ENCODE results near the gene NIPA2. TPM values are rescaled to one million over a fixed set of nuclear protein-coding genes. Genes with fewer than 3 reads are reported as not detected.

Gene NIPA2
- total and polyA plus RNA-seq, 4 donors: 11.7 to 31.6 (median 20.9) TPM

GRCh38 chr15:22887157-22887951, 48.9 kb downstream of the NIPA2 start:
- H3K9me3 ChIP-seq (ENCODE audit: control insufficient read depth in 4 of 4, low read length in 3 of 4): no peaks in the 10 kb centered on the region
- TF ChIP-seq NR2F2 (IDR thresholded peaks at IDR 0.05) (no peak), GABPA (IDR thresholded peaks at IDR 0.05 in 1 of 2, conservative IDR thresholded peaks at IDR 0.05 in 1 of 2) (no peak), EGR1 (IDR thresholded peaks at IDR 0.05; ENCODE audit: low read depth in 2 of 2) (no peak), FOXA1 (IDR thresholded peaks at IDR 0.05) (no peak), ZBTB33 (IDR thresholded peaks at IDR 0.05) (no peak), SP1 (IDR thresholded peaks at IDR 0.05) (no peak), ATF3 (IDR thresholded peaks at IDR 0.05) (no peak)
- no peak for DNase-seq (ENCODE audit: low spot score)
- H3K4me1 ChIP-seq (ENCODE audit: control insufficient read depth in 4 of 4, insufficient read depth in 4 of 4, low read length in 3 of 4): no peaks in the 10 kb centered on the region
- no peak overlapping the region for H3K27ac ChIP-seq (ENCODE audit: low read depth in 1 of 2, low read length in 2 of 2)
- no peak overlapping the region for H3K9ac ChIP-seq (ENCODE audit: low read depth in 1 of 2, low read length in 2 of 2)
- H3K4me3 ChIP-seq (ENCODE audit: low read depth in 1 of 3, low read length in 3 of 3): no peak overlapping the region
- H3K27me3 ChIP-seq (ENCODE audit: control insufficient read depth in 4 of 4, insufficient read depth in 4 of 4, low read length in 3 of 4): no peaks in the 10 kb centered on the region
- 93% methylated on average over 14 of the region's 14 CpGs for WGBS
- peaks cover 9 to 32% (median 18%) of the 10 kb centered on the region in 4 donors for H3K36me3 ChIP-seq (ENCODE audit: control insufficient read depth in 4 of 4, insufficient read depth in 3 of 4, low read depth in 1 of 4, low read length in 3 of 4)

GRCh38 chr15:22888120-22888859, 49.8 kb downstream of the NIPA2 start:
- TF ChIP-seq GABPA (IDR thresholded peaks at IDR 0.05 in 1 of 2, conservative IDR thresholded peaks at IDR 0.05 in 1 of 2) (no peak), ATF3 (IDR thresholded peaks at IDR 0.05) (no peak), HNF4A (conservative IDR thresholded peaks at IDR 0.05) (no peak), RXRA (IDR thresholded peaks at IDR 0.05) (no peak), SP1 (IDR thresholded peaks at IDR 0.05) (no peak), EGR1 (IDR thresholded peaks at IDR 0.05; ENCODE audit: low read depth in 2 of 2) (no peak), CTCF (IDR thresholded peaks at IDR 0.05; ENCODE audit: low read depth, low read length, missing input control) (no peak), YY1 (IDR thresholded peaks at IDR 0.05) (no peak), REST (IDR thresholded peaks at IDR 0.05) (no peak), JUND (IDR thresholded peaks at IDR 0.05) (no peak), HNF4G (IDR thresholded peaks at IDR 0.05) (no peak)
- WGBS: 94% methylated on average over 9 of the region's 9 CpGs
- H3K27ac ChIP-seq (ENCODE audit: low read depth in 1 of 2, low read length in 2 of 2): no peak overlapping the region
- H3K4me1 ChIP-seq (ENCODE audit: control insufficient read depth in 4 of 4, insufficient read depth in 4 of 4, low read length in 3 of 4): no peaks in the 10 kb centered on the region
- no peak overlapping the region for H3K9ac ChIP-seq (ENCODE audit: low read depth in 1 of 2, low read length in 2 of 2)
- no peaks in the 10 kb centered on the region for H3K27me3 ChIP-seq (ENCODE audit: control insufficient read depth in 4 of 4, insufficient read depth in 4 of 4, low read length in 3 of 4)
- no peak for DNase-seq (ENCODE audit: low spot score)
- no peak overlapping the region for H3K4me3 ChIP-seq (ENCODE audit: low read depth in 1 of 3, low read length in 3 of 3)
- peaks cover 5 to 33% (median 17%) of the 10 kb centered on the region in 4 donors for H3K36me3 ChIP-seq (ENCODE audit: control insufficient read depth in 4 of 4, insufficient read depth in 3 of 4, low read depth in 1 of 4, low read length in 3 of 4)
- H3K9me3 ChIP-seq (ENCODE audit: control insufficient read depth in 4 of 4, low read length in 3 of 4): no peaks in the 10 kb centered on the region
